ENCODE data around the gene HOOK1.

HOOK1 gene

GRCh38 chr1:59769736-59770095, 45.0 kb upstream of the HOOK1 start:
- Mint-ChIP-seq H3K4me1 (peaks cover 16% of the 10 kb centered on the region), H3K36me3 (ENCODE audit: low read depth) (no peaks in the 10 kb centered on the region), H3K27ac (no peak overlapping the region), H3K9me3 (no peaks in the 10 kb centered on the region), H3K4me3 (no peak overlapping the region), H3K27me3 (ENCODE audit: low read depth) (no peaks in the 10 kb centered on the region)
- TF ChIP-seq CTCF (IDR thresholded peaks at IDR 0.05; ENCODE audit: unreplicated experiment in 3 of 3): no peak

- no peak overlapping the region for H3K4me3 Mint-ChIP-seq
- no peaks in the 10 kb centered on the region for H3K36me3 Mint-ChIP-seq (ENCODE audit: low read depth)
- no peak for TF ChIP-seq CTCF (IDR thresholded peaks at IDR 0.05; ENCODE audit: unreplicated experiment in 3 of 3)
- H3K4me1 Mint-ChIP-seq: peaks cover 11% of the 10 kb centered on the region
- no peaks in the 10 kb centered on the region for H3K9me3 Mint-ChIP-seq
- H3K27me3 Mint-ChIP-seq (ENCODE audit: low read depth): no peaks in the 10 kb centered on the region
- H3K27ac Mint-ChIP-seq: no peak overlapping the region
These were observed 43.4 kb upstream of the HOOK1 start for GRCh38 chr1:59771361-59771760.

- Mint-ChIP-seq H3K36me3 (ENCODE audit: low read depth) (no peaks in the 10 kb centered on the region), H3K27me3 (ENCODE audit: low read depth) (peaks cover 4% of the 10 kb centered on the region), H3K27ac (no peak overlapping the region), H3K4me3 (no peak overlapping the region), H3K9me3 (no peaks in the 10 kb centered on the region), H3K4me1 (no peaks in the 10 kb centered on the region)
- TF ChIP-seq CTCF (IDR thresholded peaks at IDR 0.05; ENCODE audit: unreplicated experiment in 3 of 3): no peak
These were observed 39.3 kb upstream of the HOOK1 start for GRCh38 chr1:59775480-59775879.

- TF ChIP-seq CTCF (IDR thresholded peaks at IDR 0.05; ENCODE audit: unreplicated experiment in 3 of 3): no peak
- Mint-ChIP-seq H3K4me1 (no peaks in the 10 kb centered on the region), H3K9me3 (no peaks in the 10 kb centered on the region), H3K27me3 (ENCODE audit: low read depth) (peaks cover 4% of the 10 kb centered on the region), H3K4me3 (no peak overlapping the region), H3K36me3 (ENCODE audit: low read depth) (no peaks in the 10 kb centered on the region), H3K27ac (no peak overlapping the region)
These were observed 37.5 kb upstream of the HOOK1 start for GRCh38 chr1:59776960-59777852.

- Mint-ChIP-seq H3K4me3 (no peak overlapping the region), H3K27ac (no peak overlapping the region), H3K36me3 (ENCODE audit: low read depth) (no peaks in the 10 kb centered on the region), H3K4me1 (no peaks in the 10 kb centered on the region), H3K9me3 (no peaks in the 10 kb centered on the region), H3K27me3 (ENCODE audit: low read depth) (peaks cover 4% of the 10 kb centered on the region)
- TF ChIP-seq CTCF (IDR thresholded peaks at IDR 0.05; ENCODE audit: unreplicated experiment in 3 of 3): no peak
These were observed 34.8 kb upstream of the HOOK1 start for GRCh38 chr1:59779949-59780348.

- Mint-ChIP-seq H3K4me3 (no peak overlapping the region), H3K27me3 (ENCODE audit: low read depth) (no peaks in the 10 kb centered on the region), H3K4me1 (no peaks in the 10 kb centered on the region), H3K27ac (no peak overlapping the region), H3K9me3 (peaks cover 32% of the 10 kb centered on the region), H3K36me3 (ENCODE audit: low read depth) (no peaks in the 10 kb centered on the region)
- no peak for TF ChIP-seq CTCF (IDR thresholded peaks at IDR 0.05; ENCODE audit: unreplicated experiment in 3 of 3)
These were observed 25.9 kb upstream of the HOOK1 start for GRCh38 chr1:59788825-59789224.
